Astrocyte of the cerebellum (primary cell): ENCODE data around the gene RANBP1.

Experiments used
- DNase-seq: peaks from one replicate; pipeline ENCODE4 v3.0.0-alpha.2; 2011; ENCODE audit warnings: low read depth
- H3K4me3 ChIP-seq: 2 replicates; pipeline ENCODE4 v1.5.1; 2011; ENCODE audit warnings: mild to moderate bottlenecking, low read depth, low read length, moderate library complexity
- in situ Hi-C: cut with HindIII; loops from 2 replicates; pipeline ENCODE4 v1.10.0; 2017; ENCODE audit warnings: low sequenced_read_pairs
- TF ChIP-seq, protein P1 (sequence below): IDR thresholded peaks from 2 replicates; pipeline ENCODE4 v1.5.1; 2012; ENCODE audit warnings: low read length, low read depth, moderate library complexity, mild to moderate bottlenecking; ENCODE audit errors: missing control alignments

The RANBP1 gene

GRCh38 chr22:20132686-20133246 lies 16.9 kb downstream of the RANBP1 start:
- in situ Hi-C loops, result no loop called here
- TF ChIP-seq, protein P1, sequence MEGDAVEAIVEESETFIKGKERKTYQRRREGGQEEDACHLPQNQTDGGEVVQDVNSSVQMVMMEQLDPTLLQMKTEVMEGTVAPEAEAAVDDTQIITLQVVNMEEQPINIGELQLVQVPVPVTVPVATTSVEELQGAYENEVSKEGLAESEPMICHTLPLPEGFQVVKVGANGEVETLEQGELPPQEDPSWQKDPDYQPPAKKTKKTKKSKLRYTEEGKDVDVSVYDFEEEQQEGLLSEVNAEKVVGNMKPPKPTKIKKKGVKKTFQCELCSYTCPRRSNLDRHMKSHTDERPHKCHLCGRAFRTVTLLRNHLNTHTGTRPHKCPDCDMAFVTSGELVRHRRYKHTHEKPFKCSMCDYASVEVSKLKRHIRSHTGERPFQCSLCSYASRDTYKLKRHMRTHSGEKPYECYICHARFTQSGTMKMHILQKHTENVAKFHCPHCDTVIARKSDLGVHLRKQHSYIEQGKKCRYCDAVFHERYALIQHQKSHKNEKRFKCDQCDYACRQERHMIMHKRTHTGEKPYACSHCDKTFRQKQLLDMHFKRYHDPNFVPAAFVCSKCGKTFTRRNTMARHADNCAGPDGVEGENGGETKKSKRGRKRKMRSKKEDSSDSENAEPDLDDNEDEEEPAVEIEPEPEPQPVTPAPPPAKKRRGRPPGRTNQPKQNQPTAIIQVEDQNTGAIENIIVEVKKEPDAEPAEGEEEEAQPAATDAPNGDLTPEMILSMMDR, result no peak
- peak overlapping the region; percentile 79 for H3K4me3 ChIP-seq
- DNase-seq, result no peak

DNA sequence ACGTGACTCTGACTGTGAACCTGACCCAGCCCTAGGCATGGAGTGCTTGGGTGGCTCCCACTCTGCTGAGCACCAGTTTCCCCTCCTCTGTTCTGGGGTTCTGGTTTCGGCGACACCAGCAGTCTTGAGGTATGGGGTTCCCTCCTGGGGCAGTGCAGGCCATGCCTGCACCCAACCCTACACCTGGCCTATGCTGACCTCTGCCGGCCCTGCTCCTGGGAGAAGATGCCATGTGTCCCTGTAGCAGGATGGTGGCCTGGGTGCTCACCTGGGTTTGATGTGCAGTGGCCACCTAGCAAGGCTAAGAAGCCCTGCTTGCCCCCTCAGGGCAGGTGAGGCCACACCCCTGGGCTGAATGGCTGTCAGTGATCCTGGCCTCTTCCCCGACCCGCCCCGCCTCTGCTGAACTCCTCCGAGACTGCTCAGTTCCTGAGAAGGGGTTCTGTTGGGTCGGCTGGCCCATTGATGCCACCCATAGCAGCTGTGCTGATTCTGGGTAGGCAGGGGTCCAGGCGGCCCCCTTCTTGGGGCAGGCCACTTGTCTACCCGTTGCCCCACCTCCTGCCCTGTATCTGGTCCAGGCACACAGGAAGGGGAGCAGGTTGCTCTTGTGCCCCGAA lies 18.1 kb downstream of the RANBP1 start:
- DNase-seq, result no peak
- in situ Hi-C loops, result no loop called here
- TF ChIP-seq, protein P1, result no peak
- no peak overlapping the region for H3K4me3 ChIP-seq

DNA sequence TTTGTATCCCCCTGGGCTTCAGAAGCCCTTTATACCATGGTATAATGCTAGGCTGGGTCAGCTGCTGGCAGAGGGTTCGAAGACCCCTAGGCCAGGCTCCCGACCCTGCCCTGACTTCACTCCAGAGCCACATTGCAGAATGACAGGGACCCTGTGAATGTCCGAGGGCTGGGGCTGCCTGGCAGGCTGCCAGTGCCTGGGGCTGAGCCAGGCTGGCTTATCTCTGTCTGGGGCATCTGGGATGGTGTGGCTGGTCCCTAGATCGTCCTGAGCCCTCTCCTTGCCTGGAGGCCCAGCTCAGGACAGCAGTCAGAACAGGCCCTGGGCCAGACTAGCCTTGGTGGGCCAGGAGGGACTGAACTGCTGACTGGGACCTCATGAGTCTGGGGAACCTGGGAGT lies 19.4 kb downstream of the RANBP1 start:
- in situ Hi-C loops, result no loop called here
- TF ChIP-seq, protein P1, result no peak
- no peak overlapping the region for H3K4me3 ChIP-seq
- no peak for DNase-seq

DNA sequence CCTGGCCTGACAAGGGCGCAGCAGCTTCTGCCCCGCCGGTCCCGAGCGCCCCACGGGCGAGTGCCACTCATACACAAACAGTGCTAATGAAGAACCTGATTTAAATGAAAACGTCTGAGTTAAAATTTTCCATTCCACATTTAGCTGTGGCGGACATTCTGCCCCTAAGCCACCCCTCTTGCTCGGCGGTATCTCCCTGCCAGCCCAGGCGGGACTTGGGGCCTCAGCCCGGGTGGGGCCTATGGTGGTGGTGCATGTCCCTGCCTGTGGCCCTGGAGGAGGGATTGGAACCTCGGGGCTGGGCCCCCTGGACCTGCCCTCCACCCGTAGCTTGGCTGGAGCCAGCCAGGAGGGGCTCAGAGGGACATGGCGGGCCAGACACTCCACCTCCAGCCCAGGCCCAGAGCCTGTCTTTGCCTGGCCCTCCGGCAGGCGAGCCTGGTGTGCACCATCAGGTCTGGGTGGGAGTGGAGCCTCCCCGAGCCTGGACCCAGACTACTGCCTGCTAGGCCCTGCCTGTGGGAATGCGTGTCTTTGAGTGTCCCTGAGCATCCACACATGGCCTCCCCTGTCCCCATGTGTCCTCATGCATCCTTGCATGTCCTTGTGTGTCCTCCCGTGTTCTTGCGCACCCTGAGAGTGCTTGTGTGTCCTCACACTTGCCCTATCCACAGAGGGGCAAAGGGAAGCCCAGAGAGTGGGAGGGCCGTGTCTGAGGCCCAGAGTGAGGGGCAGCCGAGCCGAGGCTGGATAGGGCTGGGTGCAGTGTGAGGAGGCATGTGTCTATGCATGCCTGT lies 20.1 kb downstream of the RANBP1 start:
- no peak for DNase-seq
- TF ChIP-seq, protein P1, result no peak
- in situ Hi-C loops, result no loop called here
- no peak overlapping the region for H3K4me3 ChIP-seq

- TF ChIP-seq, protein P1, result no peak
- in situ Hi-C loops, result no loop called here
- DNase-seq, result no peak
- H3K4me3 ChIP-seq, result no peak overlapping the region
Observed at GRCh38 chr22:20136603-20136873, 20.6 kb downstream of the RANBP1 start.

DNA sequence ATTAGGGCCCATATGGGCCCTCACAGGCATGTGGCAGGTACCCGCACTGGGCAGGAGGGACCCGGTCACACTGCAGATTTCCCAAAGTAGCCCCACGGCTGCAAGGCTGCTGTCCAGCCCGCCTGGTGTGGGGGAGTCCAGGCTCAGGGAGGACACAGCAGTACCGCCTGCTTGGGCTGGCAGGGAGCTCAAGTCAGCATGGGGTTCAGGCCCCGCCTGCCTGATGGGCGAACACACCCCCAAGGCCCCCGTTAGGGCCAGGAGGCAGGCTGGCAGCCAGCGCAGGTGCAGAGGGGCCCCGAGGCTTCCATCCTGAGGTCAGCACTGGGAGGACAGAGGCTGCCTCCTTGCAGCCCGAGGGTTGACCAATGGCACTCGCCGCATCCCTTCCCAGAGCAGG lies 21.2 kb downstream of the RANBP1 start:
- no peak overlapping the region for H3K4me3 ChIP-seq
- in situ Hi-C loops, result no loop called here
- no peak for DNase-seq
- TF ChIP-seq, protein P1, result no peak
